ENCODE results near the gene DOCK8. TPM values are rescaled to one million over a fixed set of nuclear protein-coding genes. Genes with fewer than 3 reads are reported as not detected.

DOCK8 gene
- total RNA-seq, 1 donor: 0.18 TPM

- no peak for TF ChIP-seq CTCF (IDR thresholded peaks at IDR 0.05; ENCODE audit: insufficient read depth, low read length)
- H3K4me3 ChIP-seq (ENCODE audit: low read depth, low read length): no peak overlapping the region
- no peak for DNase-seq (ENCODE audit: low read depth)
Measured at GRCh38 chr9:426264-426663, 211.6 kb downstream of the DOCK8 start.

GRCh38 chr9:426976-427375, 212.3 kb downstream of the DOCK8 start:
- no peak for TF ChIP-seq CTCF (IDR thresholded peaks at IDR 0.05; ENCODE audit: insufficient read depth, low read length)
- no peak overlapping the region for H3K4me3 ChIP-seq (ENCODE audit: low read depth, low read length)
- no peak for DNase-seq (ENCODE audit: low read depth)

GRCh38 chr9:431701-432100, 217.0 kb downstream of the DOCK8 start:
- TF ChIP-seq CTCF (IDR thresholded peaks at IDR 0.05; ENCODE audit: insufficient read depth, low read length): no peak
- no peak for DNase-seq (ENCODE audit: low read depth)
- H3K4me3 ChIP-seq (ENCODE audit: low read depth, low read length): no peak overlapping the region

GRCh38 chr9:436482-436881, 221.8 kb downstream of the DOCK8 start:
- peak; percentile 5 for DNase-seq (ENCODE audit: low read depth)
- TF ChIP-seq CTCF (IDR thresholded peaks at IDR 0.05; ENCODE audit: insufficient read depth, low read length): no peak
- H3K4me3 ChIP-seq (ENCODE audit: low read depth, low read length): no peak overlapping the region

- no peak for TF ChIP-seq CTCF (IDR thresholded peaks at IDR 0.05; ENCODE audit: insufficient read depth, low read length)
- no peak for DNase-seq (ENCODE audit: low read depth)
- H3K4me3 ChIP-seq (ENCODE audit: low read depth, low read length): no peak overlapping the region
Measured at GRCh38 chr9:437066-437465, 222.4 kb downstream of the DOCK8 start.

GRCh38 chr9:437574-438001, 222.9 kb downstream of the DOCK8 start:
- H3K4me3 ChIP-seq (ENCODE audit: low read depth, low read length): no peak overlapping the region
- TF ChIP-seq CTCF (IDR thresholded peaks at IDR 0.05; ENCODE audit: insufficient read depth, low read length): no peak
- peak; percentile 95 for DNase-seq (ENCODE audit: low read depth)

- H3K4me3 ChIP-seq (ENCODE audit: low read depth, low read length): no peak overlapping the region
- peak; percentile 91 for DNase-seq (ENCODE audit: low read depth)
- no peak for TF ChIP-seq CTCF (IDR thresholded peaks at IDR 0.05; ENCODE audit: insufficient read depth, low read length)
Measured at GRCh38 chr9:438066-438465, 223.4 kb downstream of the DOCK8 start.

Measured in fibroblast of the aortic adventitia (primary cell).